Mesendoderm (in vitro differentiated cells): Measurements from ENCODE around the gene STX8.

Source experiments
- DNase-seq: peaks from one replicate; pipeline ENCODE4 v3.0.0; 2013
- H2AK5ac ChIP-seq: 2 replicates; pipeline ENCODE4 v1.6.1; 2013; ENCODE audit warnings: low read length, inconsistent platforms
- H2BK120ac ChIP-seq: 2 replicates; pipeline ENCODE4 v1.6.1; 2013; ENCODE audit warnings: low read depth, mild to moderate bottlenecking, low read length, moderate library complexity, mixed read lengths
- H2BK15ac ChIP-seq: replicated peaks from 2 replicates; pipeline ENCODE4 v1.6.1; 2013; ENCODE audit warnings: low read depth, mild to moderate bottlenecking, moderate library complexity
- H2BK5ac ChIP-seq: 2 replicates; pipeline ENCODE4 v1.6.1; 2013; ENCODE audit warnings: low read length, inconsistent platforms
- H3K18ac ChIP-seq: 2 replicates; pipeline ENCODE4 v1.6.1; 2013; ENCODE audit warnings: mild to moderate bottlenecking, low read length, mixed read lengths
- H3K23ac ChIP-seq: one replicate; pipeline ENCODE4 v1.6.1; 2013; ENCODE audit warnings: low read length
- H3K27ac ChIP-seq: 2 replicates; pipeline ENCODE4 v1.5.1; 2013; ENCODE audit warnings: low read depth, mild to moderate bottlenecking, inconsistent platforms, low read length, moderate library complexity
- H3K27me3 ChIP-seq: 2 replicates; pipeline ENCODE4 v1.6.1; 2013; ENCODE audit warnings: low read length, control low read depth, mild to moderate bottlenecking, inconsistent platforms; ENCODE audit not compliant: insufficient read depth, poor library complexity
- H3K36me3 ChIP-seq: 2 replicates; pipeline ENCODE4 v1.6.1; 2013; ENCODE audit warnings: low read length, inconsistent platforms; ENCODE audit not compliant: control insufficient read depth, insufficient read depth
- H3K4ac ChIP-seq: one replicate; pipeline ENCODE4 v1.6.1; 2013; ENCODE audit warnings: low read depth, mild to moderate bottlenecking, low read length, moderate library complexity
- H3K4me1 ChIP-seq: 2 replicates; pipeline ENCODE4 v1.6.1; 2013; ENCODE audit warnings: low read depth, low read length, inconsistent platforms; ENCODE audit not compliant: control insufficient read depth
- H3K4me2 ChIP-seq: 2 replicates; pipeline ENCODE4 v1.6.1; 2013; ENCODE audit warnings: low read length
- H3K4me3 ChIP-seq: 2 replicates; pipeline ENCODE4 v1.5.1; 2013; ENCODE audit warnings: mild to moderate bottlenecking, low read length
- H3K56ac ChIP-seq: one replicate; pipeline ENCODE4 v1.6.1; 2013; ENCODE audit warnings: low read length
- H3K79me1 ChIP-seq: 2 replicates; pipeline ENCODE4 v1.6.1; 2013; ENCODE audit warnings: low read length, inconsistent platforms
- H3K79me2 ChIP-seq: 2 replicates; pipeline ENCODE4 v1.6.1; 2013; ENCODE audit warnings: mild to moderate bottlenecking, low read length; ENCODE audit not compliant: control insufficient read depth, insufficient read depth
- H3K9ac ChIP-seq: 2 replicates; pipeline ENCODE4 v1.6.1; 2013; ENCODE audit warnings: low read length, inconsistent platforms
- H4K5ac ChIP-seq: one replicate; pipeline ENCODE4 v1.6.1; 2013; ENCODE audit warnings: low read length
- H4K8ac ChIP-seq: one replicate; pipeline ENCODE4 v1.6.1; 2013; ENCODE audit warnings: low read depth, mild to moderate bottlenecking, control low read depth, low read length, moderate library complexity
- WGBS: extraction: QIAGEN DNeasy Blood & Tissue Kit; methylation state at CpG from one replicate; pipeline ENCODE4 v1.1.7; 2013; ENCODE audit warnings: low lambda C conversion rate, missing lambda C conversion rate; ENCODE audit not compliant: insufficient coverage; ENCODE audit errors: extremely low coverage; 5-methylcytosine and 5-hydroxymethylcytosine counted together

Gene STX8

DNA sequence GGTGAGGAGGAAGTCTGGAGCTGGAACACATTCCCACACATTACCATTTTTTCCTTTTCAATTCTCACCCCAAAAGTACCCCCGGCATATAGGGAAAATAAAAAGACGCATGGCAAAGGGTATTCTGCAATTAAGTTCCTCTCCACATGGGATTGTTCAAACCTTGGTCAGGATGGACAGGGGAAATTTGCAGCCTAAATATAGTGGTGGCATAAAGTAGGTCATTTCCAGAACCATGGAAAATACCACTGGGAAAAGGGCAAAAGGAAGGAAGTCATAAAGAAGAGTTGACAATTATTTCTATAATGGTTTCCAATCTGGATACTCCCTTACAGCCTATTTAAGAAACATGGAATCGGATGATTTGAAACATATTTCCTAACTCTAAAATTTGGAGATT is 135.8 kb downstream of the STX8 start:
- no peak overlapping the region for H2BK15ac ChIP-seq
- H3K4ac ChIP-seq = no peak overlapping the region
- H2BK5ac ChIP-seq = no peak overlapping the region
- no peak overlapping the region for H3K9ac ChIP-seq
- DNase-seq = no peak
- no peak overlapping the region for H3K18ac ChIP-seq
- H3K36me3 ChIP-seq = no peaks in the 10 kb centered on the region
- no peak overlapping the region for H2AK5ac ChIP-seq
- no peak overlapping the region for H4K8ac ChIP-seq
- no peak overlapping the region for H3K4me3 ChIP-seq
- no peak overlapping the region for H4K5ac ChIP-seq
- no peak overlapping the region for H3K56ac ChIP-seq
- no peaks in the 10 kb centered on the region for H3K27me3 ChIP-seq
- no peak overlapping the region for H3K4me2 ChIP-seq
- WGBS = no CpG with 5 or more reads among the region's 3 CpGs
- peaks cover under 1% of the 10 kb centered on the region for H3K4me1 ChIP-seq
- H3K79me1 ChIP-seq = no peaks in the 10 kb centered on the region
- H3K79me2 ChIP-seq = no peaks in the 10 kb centered on the region
- H3K27ac ChIP-seq = no peak overlapping the region
- H2BK120ac ChIP-seq = no peak overlapping the region
- no peak overlapping the region for H3K23ac ChIP-seq

DNA sequence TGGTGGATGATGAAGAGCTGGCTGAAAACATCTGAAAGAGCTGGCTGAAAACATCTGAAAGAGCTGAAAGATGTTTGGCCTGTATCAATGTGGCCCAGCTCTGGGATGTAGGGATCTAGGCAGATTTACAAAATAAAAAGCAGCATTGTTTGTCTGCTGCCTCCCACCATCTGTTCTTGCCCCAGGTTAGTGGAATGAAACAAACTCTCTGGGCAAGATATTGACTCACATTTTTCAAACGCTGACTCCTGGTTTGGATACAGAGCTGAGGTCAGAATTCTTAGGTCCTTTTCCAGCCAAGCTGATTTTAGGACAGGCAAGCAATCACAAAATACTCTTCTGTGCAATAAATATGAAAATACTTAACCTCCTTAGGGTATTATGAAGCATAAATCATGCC is 139.0 kb downstream of the STX8 start:
- Histone ChIP-seq H2BK5ac (no peak overlapping the region), H3K4me2 (no peak overlapping the region), H3K9ac (no peak overlapping the region), H2BK120ac (no peak overlapping the region), H3K79me2 (no peaks in the 10 kb centered on the region), H3K27me3 (no peaks in the 10 kb centered on the region), H3K23ac (no peak overlapping the region), H2AK5ac (no peak overlapping the region), H4K5ac (no peak overlapping the region), H3K56ac (no peak overlapping the region), H3K79me1 (no peaks in the 10 kb centered on the region), H3K18ac (no peak overlapping the region), H3K27ac (no peak overlapping the region), H4K8ac (no peak overlapping the region), H3K4me1 (peaks cover 4% of the 10 kb centered on the region), H3K4me3 (no peak overlapping the region), H3K36me3 (no peaks in the 10 kb centered on the region), H3K4ac (no peak overlapping the region), H2BK15ac (no peak overlapping the region)
- no CpG with 5 or more reads among the region's 1 CpG for WGBS
- no peak for DNase-seq

DNA sequence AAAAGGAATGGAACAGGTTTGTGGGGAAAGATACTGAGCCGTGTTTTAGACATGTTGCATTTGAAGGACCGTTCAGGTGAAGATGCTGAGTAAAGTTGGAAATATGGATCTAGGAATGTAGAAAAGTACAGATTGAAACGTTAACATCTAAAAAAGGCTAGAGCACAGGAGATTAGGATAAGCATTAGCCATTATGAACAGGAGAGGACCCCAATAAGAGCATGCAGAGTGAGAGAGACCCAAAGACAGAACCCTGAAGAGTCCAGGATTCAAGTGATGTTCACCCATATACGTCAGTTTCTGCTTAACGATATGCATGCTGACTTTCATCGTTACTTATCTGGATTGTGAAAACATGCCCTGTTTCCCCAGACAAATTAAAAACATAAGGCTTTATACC is 140.5 kb downstream of the STX8 start:
- no peaks in the 10 kb centered on the region for H3K79me2 ChIP-seq
- H3K56ac ChIP-seq = no peak overlapping the region
- no peak overlapping the region for H3K4ac ChIP-seq
- H2BK5ac ChIP-seq = no peak overlapping the region
- no CpG with 5 or more reads among the region's 6 CpGs for WGBS
- no peak overlapping the region for H4K8ac ChIP-seq
- no peaks in the 10 kb centered on the region for H3K27me3 ChIP-seq
- H3K36me3 ChIP-seq = no peaks in the 10 kb centered on the region
- no peak overlapping the region for H2BK15ac ChIP-seq
- H4K5ac ChIP-seq = no peak overlapping the region
- no peak overlapping the region for H3K18ac ChIP-seq
- no peak overlapping the region for H3K4me2 ChIP-seq
- H2AK5ac ChIP-seq = no peak overlapping the region
- H3K9ac ChIP-seq = no peak overlapping the region
- H3K79me1 ChIP-seq = no peaks in the 10 kb centered on the region
- DNase-seq = no peak
- H3K4me1 ChIP-seq = peaks cover 4% of the 10 kb centered on the region
- no peak overlapping the region for H3K4me3 ChIP-seq
- no peak overlapping the region for H3K27ac ChIP-seq
- H3K23ac ChIP-seq = no peak overlapping the region
- H2BK120ac ChIP-seq = no peak overlapping the region

DNA sequence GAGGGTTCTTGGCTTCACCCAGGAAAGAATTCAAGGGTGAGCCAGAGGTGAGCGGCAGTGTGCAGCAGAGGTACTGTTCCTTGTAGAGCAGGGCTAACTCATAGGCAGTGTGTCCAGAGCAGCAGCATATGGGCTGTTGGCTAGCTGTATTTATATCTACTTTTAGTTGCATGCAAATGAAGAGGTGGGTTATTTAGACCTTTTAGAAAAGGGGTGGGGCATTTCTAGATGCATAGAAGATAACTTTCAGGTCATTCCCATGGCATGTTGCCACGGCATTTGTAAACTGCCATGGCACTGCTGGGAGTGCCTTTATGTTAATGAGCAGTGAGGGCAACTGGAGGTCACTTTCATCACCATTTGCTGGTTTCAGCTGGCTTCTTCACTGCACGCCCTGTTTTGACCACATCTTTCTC is 141.0 kb downstream of the STX8 start:
- no peak overlapping the region for H3K9ac ChIP-seq
- H2BK120ac ChIP-seq = no peak overlapping the region
- no peak overlapping the region for H2BK5ac ChIP-seq
- no peak overlapping the region for H3K4me2 ChIP-seq
- H3K79me1 ChIP-seq = no peaks in the 10 kb centered on the region
- DNase-seq = peak; percentile 49
- WGBS = no CpG with 5 or more reads among the region's 3 CpGs
- H3K23ac ChIP-seq = no peak overlapping the region
- H2BK15ac ChIP-seq = no peak overlapping the region
- H4K8ac ChIP-seq = no peak overlapping the region
- no peak overlapping the region for H4K5ac ChIP-seq
- no peaks in the 10 kb centered on the region for H3K79me2 ChIP-seq
- no peak overlapping the region for H2AK5ac ChIP-seq
- no peak overlapping the region for H3K4me3 ChIP-seq
- H3K27me3 ChIP-seq = no peaks in the 10 kb centered on the region
- H3K56ac ChIP-seq = no peak overlapping the region
- H3K36me3 ChIP-seq = no peaks in the 10 kb centered on the region
- H3K4ac ChIP-seq = no peak overlapping the region
- H3K18ac ChIP-seq = no peak overlapping the region
- peaks cover 4% of the 10 kb centered on the region for H3K4me1 ChIP-seq
- no peak overlapping the region for H3K27ac ChIP-seq

DNA sequence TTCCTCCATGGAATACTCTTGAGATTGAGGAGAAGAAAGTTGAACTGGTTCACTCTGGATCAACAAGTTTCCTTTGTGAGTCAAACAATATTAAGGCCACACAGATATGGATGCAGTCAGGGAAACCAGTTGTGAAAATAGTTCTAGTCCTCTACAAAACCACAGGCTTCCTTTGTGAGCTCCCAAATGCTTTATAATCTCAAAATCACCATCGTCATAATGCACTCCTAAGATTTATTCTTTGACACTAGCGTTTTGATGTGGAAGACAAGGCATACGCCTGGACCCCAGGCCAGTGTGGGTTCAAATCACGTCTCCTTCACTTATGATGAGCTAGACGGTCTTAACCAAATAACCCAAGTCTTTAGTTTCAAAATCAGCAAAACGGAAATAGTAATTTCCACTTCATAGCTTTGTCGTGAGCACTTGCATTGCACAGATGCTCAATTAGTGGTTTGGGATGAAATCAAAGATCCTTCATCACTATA is 142.6 kb downstream of the STX8 start:
- Histone ChIP-seq H3K4ac (no peak overlapping the region), H3K56ac (no peak overlapping the region), H3K36me3 (no peaks in the 10 kb centered on the region), H3K79me2 (no peaks in the 10 kb centered on the region), H3K4me3 (no peak overlapping the region), H3K27ac (no peak overlapping the region), H2BK5ac (no peak overlapping the region), H3K18ac (no peak overlapping the region), H2BK15ac (no peak overlapping the region), H3K27me3 (no peaks in the 10 kb centered on the region), H3K4me1 (peaks cover 4% of the 10 kb centered on the region), H3K79me1 (no peaks in the 10 kb centered on the region), H2BK120ac (no peak overlapping the region), H4K8ac (no peak overlapping the region), H3K4me2 (no peak overlapping the region), H2AK5ac (no peak overlapping the region), H4K5ac (no peak overlapping the region), H3K23ac (no peak overlapping the region), H3K9ac (no peak overlapping the region)
- no CpG with 5 or more reads among the region's 7 CpGs for WGBS
- DNase-seq = no peak

DNA sequence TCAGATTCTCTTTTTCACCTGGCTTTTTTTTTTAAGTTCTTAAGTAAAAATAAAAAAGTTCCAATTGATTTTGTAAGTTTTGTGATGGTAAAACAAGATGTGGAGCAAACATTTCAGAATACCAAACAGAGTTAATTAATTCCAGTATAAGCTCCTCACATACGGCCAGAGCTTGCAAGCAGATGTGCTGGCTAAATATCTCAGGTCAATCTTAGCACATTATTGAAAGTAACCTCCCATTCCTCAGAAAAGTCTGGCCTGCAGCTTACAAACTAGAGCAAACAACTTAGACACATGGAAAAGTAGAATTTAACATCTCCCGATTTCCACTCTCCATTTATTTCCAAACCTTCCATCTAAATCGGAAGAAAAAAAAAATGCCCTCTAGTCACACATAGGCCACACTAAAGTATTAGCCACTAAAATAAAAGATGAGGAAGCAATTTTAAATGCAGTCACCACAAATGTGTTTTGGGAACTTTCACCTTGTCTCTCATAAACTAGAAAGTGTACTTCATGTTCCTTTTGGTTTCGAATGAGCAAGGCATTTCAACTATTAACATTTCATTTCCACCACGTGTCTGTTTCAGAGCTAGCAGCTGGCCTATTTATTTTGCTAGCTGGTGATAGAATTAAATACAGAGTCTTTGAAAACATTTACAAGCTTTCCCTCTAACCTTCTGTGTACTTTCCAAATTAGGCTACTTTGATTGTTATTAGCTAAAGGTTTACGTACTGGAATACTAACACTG is 143.3 kb downstream of the STX8 start:
- H3K27me3 ChIP-seq = no peaks in the 10 kb centered on the region
- no CpG with 5 or more reads among the region's 6 CpGs for WGBS
- no peak overlapping the region for H3K27ac ChIP-seq

More for the DNA sequence above, 143.3 kb downstream of the STX8 start:
- Histone ChIP-seq H3K36me3 (no peaks in the 10 kb centered on the region), H4K8ac (no peak overlapping the region), H3K4me2 (no peak overlapping the region), H3K4ac (no peak overlapping the region), H3K4me3 (no peak overlapping the region), H3K79me1 (no peaks in the 10 kb centered on the region), H3K23ac (no peak overlapping the region), H3K79me2 (no peaks in the 10 kb centered on the region), H2BK15ac (no peak overlapping the region), H2AK5ac (no peak overlapping the region), H2BK5ac (no peak overlapping the region), H2BK120ac (no peak overlapping the region), H3K4me1 (peaks cover 4% of the 10 kb centered on the region), H4K5ac (no peak overlapping the region), H3K18ac (no peak overlapping the region), H3K9ac (no peak overlapping the region), H3K56ac (no peak overlapping the region)
- no peak for DNase-seq
